RWPE1 (cell line): ENCODE measurements around the gene PEX5.
"Not testable (repeated sequence)": the region's sequence is repeated elsewhere in the genome, so short reads cannot be mapped to it uniquely, and the experiment has no call there.

Experiments
- CTCF ChIA-PET: fragments of 350-600 bp; sonication (Branson Sonifier 250); formaldehyde crosslinking; extraction: SDS; loops from one replicate; lab custom pipeline; 2021; lab: Yijun Ruan, JAX
- POLR2A ChIA-PET: fragments of 400-600 bp; formaldehyde crosslinking; extraction: SDS; loops from one replicate; lab custom pipeline; 2020; ENCODE audit warnings: antibody characterized with exemption; ENCODE audit not compliant: low non-redundant PET; lab: Yijun Ruan, JAX
- DNase-seq: peaks from one replicate; pipeline ENCODE4 v3.0.0; 2012; ENCODE audit warnings: low spot score
- H3K27ac ChIP-seq: fragments of 450-650 bp; 2 replicates; pipeline ENCODE4 v1.5.1; 2017
- CTCF ChIP-seq: fragments of 450-650 bp; conservative IDR thresholded peaks from 2 replicates; pipeline ENCODE4 v1.5.1; 2017; ENCODE audit warnings: low read depth, mild to moderate bottlenecking

The PEX5 gene

GRCh38 chr12:7169951-7170350 is 19.5 kb upstream of the PEX5 start:
- no peak for DNase-seq
- no peak for TF ChIP-seq CTCF
- no peak overlapping the region for H3K27ac ChIP-seq
- POLR2A ChIA-PET: no interaction called here
- CTCF ChIA-PET: interaction anchor here (0.6 to 0.7 kb wide), 2 partner anchors 136 to 252 kb away, joined by 3 to 5 read pairs; no protein-coding TSS in a partner anchor

- DNase-seq: no peak
- POLR2A ChIA-PET: no interaction called here
- TF ChIP-seq CTCF: no peak
- CTCF ChIA-PET: no interaction called here
- no peak overlapping the region for H3K27ac ChIP-seq
Measured at GRCh38 chr12:7171854-7172253, 17.6 kb upstream of the PEX5 start.

DNA sequence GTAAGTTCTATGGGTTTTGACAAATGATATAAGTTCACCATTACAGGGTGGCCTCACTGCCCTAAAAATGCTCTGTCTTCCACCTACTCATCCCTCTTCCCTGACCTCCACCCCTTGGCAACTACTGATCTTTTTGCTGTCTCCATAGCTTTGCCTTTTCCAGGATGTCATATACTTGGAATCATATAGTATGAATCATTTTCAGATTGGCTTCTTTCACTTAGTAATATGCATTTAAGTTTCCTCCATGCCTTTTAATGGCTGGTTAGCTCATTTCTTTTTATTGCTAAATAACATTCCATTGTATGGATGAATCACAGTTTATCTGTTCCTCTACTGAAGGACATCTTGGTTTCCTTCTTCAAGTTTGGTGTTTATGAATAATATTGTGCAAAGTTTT is 14.0 kb upstream of the PEX5 start:
- DNase-seq: no peak
- ChIA-PET POLR2A (no interaction called here), CTCF (interaction anchor here (0.6 kb wide), 1 partner anchor 214 kb away, joined by 3 read pairs; no protein-coding TSS in a partner anchor)
- TF ChIP-seq CTCF: no peak
- H3K27ac ChIP-seq: no peak overlapping the region

- ChIA-PET CTCF (no interaction called here), POLR2A (no interaction called here)
Measured at GRCh38 chr12:7176595-7176994, 12.9 kb upstream of the PEX5 start.

DNA sequence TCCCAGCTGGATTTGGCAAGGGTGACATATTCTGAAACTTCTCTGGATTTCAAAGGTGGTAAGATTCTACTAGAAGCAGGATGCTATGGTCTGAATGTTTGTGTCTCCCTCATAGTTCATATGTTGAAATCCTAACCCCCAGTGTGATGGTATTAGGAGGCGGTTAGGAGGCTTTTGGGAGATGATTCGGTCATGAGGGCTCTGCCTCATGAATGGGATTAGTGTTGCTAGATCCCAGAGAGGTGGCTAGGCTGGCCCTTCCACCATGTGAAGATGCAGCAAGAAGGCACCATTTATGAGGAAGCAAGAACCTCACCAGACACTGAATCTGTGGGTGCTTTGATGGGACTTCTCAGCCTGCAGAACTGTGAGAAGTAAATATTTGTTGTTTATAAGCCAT is 11.0 kb upstream of the PEX5 start:
- no peak for DNase-seq
- CTCF ChIA-PET: interaction anchor here (0.7 kb wide), 1 partner anchor 72 kb away, joined by 3 read pairs; no protein-coding TSS in a partner anchor
- H3K27ac ChIP-seq: no peak overlapping the region
- POLR2A ChIA-PET: no interaction called here
- no peak for TF ChIP-seq CTCF

More at GRCh38 chr12:7176595-7176994, 12.9 kb upstream of the PEX5 start:
- no peak for TF ChIP-seq CTCF
- H3K27ac ChIP-seq: no peak overlapping the region
- no peak for DNase-seq

DNA sequence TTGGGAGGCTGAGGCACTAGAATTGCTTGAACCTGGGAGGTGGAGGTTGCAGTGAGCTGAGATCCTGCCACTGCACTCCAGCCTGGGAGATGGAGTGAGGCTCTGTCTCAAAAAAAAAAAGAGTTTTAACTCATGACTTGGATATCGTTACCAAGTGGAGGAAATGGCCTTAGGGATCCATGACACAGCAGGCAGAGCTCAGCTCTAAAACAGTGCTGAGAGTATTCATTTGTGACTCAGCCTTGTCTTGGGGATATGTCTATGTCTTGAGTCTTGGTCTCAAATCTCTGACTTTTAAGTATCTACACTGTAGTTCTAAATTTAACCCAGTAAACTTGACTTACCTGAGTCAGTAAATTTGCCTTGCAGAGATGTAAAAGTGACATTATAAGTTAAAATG is 8.8 kb upstream of the PEX5 start:
- ChIA-PET CTCF (interaction anchor here (0.6 to 0.7 kb wide), 4 partner anchors 16 to 938 kb away, joined by 4 to 5 read pairs (median 4); no protein-coding TSS in a partner anchor), POLR2A (interaction anchor here (0.6 kb wide), 1 partner anchor 8 kb away, joined by 5 read pairs; no protein-coding TSS in a partner anchor)
- no peak for TF ChIP-seq CTCF
- H3K27ac ChIP-seq: no peak overlapping the region
- no peak for DNase-seq

- CTCF ChIA-PET: not testable (repeated sequence)
Measured at GRCh38 chr12:7186058-7186457, 3.4 kb upstream of the PEX5 start.

More at GRCh38 chr12:7186058-7186457, 3.4 kb upstream of the PEX5 start:
- POLR2A ChIA-PET, H3K27ac ChIP-seq, DNase-seq: not testable (repeated sequence)
